ENCODE measurements around the gene OAT.
"Not testable (repeated sequence)": the region's sequence is repeated elsewhere in the genome, so short reads cannot be mapped to it uniquely, and the experiment has no call there.

The OAT gene

GRCh38 chr10:124375691-124376090 is 43.0 kb downstream of the OAT start:
- DNase-seq = no peak

DNA sequence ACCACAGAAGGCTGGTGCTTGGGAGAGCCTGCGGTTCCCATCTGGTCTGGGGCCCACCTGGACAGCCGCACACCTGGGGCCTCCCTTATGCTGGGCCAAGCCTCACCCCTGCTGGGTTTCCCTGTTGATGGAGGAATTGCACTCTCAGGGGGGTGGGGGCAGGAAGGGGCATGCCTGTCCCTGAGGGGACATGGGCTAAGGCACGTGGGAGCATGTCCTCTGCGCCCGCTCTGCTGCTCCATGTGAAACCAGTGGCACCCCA is 43.4 kb downstream of the OAT start:
- DNase-seq = no peak

GRCh38 chr10:124374535-124375352 is 44.0 kb downstream of the OAT start:
- no peak for DNase-seq

DNA sequence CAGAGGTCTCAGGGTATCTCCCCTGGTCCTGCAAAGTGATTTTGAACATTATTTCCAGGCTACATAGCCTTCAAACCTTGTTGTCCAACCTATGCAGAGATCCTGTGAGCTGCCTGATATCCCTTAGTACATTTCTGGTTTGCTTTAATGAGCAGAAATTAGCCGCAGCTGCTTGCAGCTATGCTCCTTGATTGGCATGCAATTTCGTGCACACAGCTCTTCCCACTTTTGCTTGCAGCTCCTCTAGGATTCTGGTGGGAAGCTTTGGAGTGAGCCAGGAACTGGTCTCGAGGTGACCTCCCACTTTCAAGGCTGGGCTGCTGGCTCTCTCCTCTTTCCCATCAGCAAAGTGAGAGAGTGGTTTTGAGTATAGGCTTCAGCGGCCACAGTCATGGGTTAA is 45.8 kb downstream of the OAT start:
- DNase-seq = no peak

DNA sequence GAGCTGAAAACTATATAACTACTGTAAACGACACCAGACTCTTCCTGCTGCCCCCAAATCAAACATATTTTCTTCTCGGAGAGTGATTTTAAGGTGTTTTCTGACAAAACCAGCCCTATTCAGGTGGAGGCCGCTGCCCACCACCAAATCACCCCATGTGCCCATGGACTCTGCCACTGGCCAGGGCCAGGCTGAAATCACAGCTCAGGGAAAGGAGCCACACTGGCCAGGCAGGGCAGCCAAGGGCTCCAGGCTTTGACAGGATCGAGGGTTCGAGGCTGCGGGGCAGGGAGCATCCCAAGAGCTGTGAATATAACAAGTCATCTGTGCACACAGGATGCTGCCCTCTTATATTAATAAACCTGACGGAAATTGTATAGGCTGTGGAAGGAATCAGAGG is 48.3 kb downstream of the OAT start:
- no peak for DNase-seq

DNA sequence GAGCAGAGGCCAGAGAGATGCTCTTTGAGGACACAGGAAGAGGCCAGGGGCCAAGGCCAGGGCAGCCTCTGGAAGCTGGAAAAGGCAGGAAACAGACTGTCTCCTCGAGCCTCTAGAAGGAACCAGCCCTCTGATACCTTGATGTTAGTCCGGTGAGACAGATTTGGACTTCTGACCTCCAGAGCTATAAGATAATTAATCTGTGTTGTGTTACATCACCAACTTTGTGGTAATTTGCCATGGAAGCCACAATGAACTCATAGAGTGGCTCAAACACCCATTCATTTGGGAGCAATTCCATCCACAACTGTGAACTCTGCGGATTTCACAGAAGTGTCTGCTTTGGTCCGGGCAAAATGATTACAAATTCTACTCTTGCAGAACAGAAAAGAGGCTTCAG is 48.7 kb downstream of the OAT start:
- no peak for DNase-seq

GRCh38 chr10:124369533-124369932 is 49.2 kb downstream of the OAT start:
- not testable (repeated sequence) for DNase-seq

DNA sequence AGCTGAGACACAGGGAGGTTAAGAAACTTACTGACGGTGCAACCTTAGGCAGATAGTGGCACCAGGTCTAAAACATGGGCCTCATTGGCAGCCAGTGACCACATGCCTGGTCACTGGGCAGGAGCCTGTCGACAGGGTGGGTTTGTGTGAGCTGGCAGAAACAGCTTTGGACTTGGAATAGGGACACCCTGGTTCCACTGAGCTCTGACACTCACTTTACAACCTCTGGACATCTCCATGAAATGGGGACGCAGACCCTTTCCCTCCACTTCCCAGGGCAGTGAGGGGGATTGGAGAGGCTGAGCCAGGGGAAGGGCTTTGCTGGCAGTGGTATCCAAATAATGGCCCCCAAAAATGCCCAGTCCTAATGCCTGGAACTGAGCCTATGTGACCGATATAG is 49.7 kb downstream of the OAT start:
- no peak for DNase-seq

DNA sequence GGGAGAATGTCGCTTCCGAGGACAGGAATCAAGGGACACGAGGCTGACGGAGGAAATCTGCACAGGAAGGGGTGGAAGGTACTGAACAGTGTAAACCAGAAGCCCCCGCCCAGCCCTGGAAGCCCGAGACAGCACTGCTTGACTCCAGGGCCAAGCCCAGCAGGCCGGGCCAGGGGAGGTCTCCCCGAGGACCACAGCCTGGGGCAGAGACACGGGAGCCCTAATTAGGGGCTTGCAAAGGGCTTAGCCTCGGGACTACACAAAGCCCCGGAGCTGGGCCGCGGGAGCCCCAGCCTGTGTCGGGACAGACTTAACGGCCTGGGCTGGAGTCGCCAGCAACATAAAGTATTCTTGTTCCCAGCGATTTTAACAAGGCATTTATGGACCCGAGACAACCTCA is 50.8 kb downstream of the OAT start:
- DNase-seq = no peak

GRCh38 chr10:124367414-124367813 is 51.3 kb downstream of the OAT start:
- no peak for DNase-seq

DNA sequence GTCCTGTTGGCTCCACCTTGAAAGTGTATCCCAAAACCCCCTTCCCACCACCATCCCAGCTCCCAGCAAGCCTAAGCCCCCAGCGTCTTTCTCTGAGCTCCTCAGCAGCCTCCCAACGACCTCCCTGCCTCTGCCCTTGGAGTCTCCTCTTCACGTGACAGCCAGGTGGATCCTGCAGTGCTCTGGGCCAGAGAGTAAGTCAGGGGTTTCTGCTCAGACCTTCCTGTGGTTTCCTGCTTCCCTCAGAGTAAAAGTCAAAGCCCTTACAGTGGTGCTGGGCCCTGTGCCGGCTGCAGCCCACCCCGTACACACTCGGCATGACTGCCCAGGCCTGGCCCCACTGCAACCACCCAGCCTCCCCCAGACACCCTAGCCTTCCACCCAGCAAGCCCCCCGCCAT is 51.9 kb downstream of the OAT start:
- no peak for DNase-seq

GRCh38 chr10:124366343-124366742 is 52.4 kb downstream of the OAT start:
- no peak for DNase-seq

- DNase-seq = no peak
Measured at GRCh38 chr10:124364674-124365073, 54.0 kb downstream of the OAT start.

GRCh38 chr10:124362568-124362967 is 56.2 kb downstream of the OAT start:
- DNase-seq = no peak

DNA sequence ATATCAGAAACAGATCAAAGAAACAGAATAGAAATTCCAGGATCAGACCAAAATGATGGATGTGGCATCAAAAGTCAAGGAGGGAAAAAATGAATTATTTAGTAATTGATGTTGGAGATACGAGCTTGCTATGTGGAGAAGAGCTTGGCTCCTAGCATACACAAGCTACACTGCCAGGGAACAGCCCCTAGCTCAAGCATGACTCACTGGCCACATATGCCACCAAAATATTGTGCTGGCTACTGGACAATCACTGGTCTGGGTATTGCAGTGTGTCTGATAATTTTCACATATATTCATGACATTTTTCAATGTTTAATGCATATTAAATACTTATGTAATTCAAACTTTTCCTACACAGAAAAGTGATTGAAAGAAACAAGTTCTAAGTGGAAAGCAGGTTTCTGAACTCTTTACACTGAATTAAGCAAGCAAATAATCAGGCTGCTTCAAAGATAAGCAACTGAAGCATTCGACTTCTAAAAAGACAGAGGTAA is 59.3 kb downstream of the OAT start:
- DNase-seq = no peak

DNA sequence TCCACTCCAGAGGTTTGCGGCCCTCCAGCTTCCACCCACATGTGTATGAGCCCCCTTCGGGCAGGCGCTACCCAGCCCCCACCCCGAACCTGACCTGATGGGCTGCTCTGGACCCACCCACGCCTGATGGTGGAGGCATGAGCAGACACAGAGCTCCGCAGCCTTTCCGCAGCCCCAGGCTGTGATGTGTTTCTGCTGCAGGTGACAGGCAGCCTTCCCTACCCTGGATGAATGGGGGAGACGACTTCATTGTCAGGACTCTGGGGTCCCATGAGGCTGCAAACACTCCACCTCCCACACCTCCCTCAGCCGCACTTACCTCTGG is 61.2 kb downstream of the OAT start:
- DNase-seq = no peak

GRCh38 chr10:124356701-124357560 is 61.8 kb downstream of the OAT start:
- DNase-seq = no peak

DNA sequence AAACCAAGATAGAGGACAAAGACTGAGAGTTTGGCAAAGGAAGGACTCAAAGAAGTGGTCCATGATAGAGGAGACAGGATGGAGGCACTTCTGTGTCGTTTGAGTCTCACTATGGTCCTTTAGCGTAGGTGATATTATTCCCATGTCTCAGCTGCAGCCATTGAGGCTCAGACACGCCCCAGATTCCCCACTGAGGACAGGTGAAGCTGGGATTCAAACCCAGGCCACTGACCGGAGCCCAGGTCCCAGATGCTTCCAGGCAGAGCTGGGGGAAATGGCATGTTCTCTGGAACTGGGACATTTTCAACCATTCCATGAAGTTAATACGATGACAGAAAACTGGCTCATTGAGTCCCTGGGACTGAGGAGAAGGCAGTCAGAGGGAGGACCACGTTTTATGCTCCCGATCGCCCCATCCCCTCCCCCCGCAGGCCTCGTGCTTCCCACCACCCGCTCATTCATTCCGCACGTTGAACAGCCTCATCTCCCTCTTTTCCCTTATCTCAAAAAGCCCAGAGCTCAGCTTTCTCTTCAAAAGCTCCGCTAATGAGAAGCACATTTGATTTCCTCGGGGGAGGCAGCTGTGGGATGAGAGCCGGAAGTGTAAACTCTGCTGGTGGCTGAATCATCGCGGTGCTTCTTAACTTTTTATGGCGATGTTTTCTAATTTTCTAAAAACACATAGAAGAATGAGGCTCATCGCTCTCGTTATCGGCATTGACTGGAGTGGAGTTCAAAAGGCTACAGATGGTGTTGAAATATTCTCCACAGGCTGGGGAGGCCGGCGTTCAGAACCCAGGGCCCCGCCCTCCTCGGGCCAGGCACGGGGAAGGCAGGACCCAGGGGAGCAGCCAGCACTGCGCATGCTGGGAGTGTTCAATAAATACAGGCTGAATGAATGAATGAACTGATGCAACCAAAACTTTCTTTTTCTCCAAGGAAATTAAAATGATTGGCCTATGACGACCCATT is 64.0 kb downstream of the OAT start:
- peak; percentile 28 for DNase-seq

DNA sequence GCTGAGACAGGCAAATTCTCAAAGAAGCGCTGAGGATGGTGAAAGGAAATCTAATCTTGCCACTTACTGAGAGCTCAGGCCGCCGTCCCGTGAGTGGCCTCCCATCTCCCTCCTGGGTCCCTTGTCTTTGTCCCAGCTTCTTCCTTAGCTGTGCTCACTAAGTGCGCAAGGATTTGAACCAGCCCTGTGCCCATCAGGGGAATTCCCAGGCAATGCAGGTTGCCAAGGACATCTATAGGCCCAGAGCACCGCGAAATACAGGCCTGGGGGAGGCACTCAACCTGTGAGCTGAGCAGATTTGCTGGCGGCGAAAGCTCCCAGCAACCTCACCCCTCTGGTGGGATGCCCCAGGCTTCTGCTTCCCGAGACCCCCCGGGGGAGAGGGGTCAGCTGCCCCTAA is 64.8 kb downstream of the OAT start:
- no peak for DNase-seq

DNA sequence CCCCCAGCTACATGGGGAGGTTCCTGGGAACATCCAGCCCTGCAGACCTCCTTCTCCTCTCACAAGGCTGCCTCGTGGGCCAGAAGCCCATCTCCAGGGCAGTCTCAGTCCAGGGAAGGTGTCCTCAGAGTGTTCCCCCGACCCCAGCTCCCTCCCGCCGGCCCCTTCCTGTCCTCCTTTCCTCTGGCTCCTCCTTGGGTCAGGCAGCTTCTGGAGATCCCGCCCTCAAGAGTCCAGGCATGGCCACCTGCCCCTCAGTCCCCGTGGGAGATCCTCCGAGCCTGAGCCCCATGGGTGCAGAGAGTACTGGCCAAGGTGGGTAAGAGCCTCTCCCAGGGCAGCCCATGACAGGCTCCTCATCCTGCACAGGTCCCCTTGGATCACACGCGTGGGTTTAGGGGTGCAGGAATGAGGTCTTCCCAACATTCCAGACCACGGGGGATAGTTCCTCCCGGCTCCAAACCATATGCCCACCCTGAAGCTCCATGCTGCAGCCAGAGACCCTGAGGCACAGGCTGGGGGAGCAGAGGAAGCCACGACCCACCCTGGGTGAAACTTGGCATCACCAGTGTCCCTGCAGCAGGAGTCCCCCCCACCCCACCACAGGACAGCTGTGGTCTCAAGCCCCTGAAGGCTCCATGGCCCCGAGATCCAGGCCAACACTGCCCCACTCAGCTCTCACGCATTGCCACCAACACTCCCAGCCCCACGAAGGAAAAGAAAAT is 65.5 kb downstream of the OAT start:
- no peak for DNase-seq

- DNase-seq = no peak
Measured at GRCh38 chr10:124351481-124352220, 67.1 kb downstream of the OAT start.

DNA sequence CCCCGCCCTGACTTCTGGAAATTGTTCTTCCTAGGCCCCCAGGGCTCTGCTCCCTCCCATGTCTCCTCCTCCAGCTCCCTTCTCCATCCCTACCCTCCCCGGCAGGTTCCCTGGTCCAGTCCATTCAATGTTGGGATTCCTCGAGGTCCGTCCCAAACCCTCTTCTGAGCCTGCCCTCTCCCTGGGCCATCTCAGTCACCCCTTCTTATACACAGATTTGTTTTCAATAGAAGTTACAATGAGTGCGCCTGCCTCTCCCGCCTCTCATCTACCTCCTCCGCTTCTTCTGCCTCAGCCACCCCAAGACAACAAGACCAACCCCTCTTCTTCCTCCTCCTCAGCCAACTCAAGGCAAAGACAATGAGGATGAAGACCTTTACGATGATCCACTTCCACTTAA is 67.9 kb downstream of the OAT start:
- no peak for DNase-seq

All from activated CD4-positive, alpha-beta T cell treated with anti-CD3 and anti-CD28 coated beads, Interleukin-2, amount 50 U/mL, for 16 hours (primary cell).